ENCODE results near the gene BUB3. TPM values are rescaled to one million over a fixed set of nuclear protein-coding genes. Genes with fewer than 3 reads are reported as not detected.

The BUB3 gene
- total and polyA plus RNA-seq, 2 of the 13 experiments (the other 11 are each of a cell fraction or from before 2014, with no cell fraction given), result 174 to 188 TPM

DNA sequence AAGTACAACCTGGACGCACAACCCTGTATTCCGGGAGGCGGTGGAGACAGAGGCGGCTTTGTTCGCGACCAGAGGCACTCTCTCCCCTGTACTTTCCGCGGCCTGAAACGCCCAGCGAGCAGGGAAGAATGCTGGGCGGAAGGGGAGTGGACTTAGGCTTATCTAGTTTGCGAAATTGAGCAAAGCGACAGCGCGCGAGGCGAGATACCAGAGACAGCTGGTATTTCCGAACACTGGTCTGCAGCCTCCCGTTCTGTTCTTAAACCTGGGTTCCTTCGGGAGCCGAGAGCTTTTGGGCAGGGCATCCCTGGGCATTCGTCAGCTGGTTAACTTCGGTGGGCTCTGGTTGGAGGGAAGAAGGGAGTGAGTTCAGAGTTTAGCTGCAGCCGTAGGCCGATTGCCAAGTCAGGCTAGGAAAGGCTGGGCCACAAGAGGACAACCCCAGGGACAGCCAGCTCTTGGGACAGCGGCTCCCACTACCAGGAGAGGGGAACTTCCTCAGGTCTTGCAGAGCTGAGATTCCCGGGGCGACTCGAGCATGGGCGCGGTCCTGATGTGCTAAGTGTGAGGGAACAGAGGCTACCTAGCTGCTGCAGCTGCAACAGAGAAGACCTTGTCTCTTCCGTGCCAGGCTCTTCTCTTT lies 14.6 kb upstream of the BUB3 start (continued):
- TF ChIP-seq, protein P1, sequence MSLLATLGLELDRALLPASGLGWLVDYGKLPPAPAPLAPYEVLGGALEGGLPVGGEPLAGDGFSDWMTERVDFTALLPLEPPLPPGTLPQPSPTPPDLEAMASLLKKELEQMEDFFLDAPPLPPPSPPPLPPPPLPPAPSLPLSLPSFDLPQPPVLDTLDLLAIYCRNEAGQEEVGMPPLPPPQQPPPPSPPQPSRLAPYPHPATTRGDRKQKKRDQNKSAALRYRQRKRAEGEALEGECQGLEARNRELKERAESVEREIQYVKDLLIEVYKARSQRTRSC (CRISPR knock-in tag; IDR thresholded peaks at IDR 0.05; ENCODE audit: low read depth), result no peak
- no peak for TF ChIP-seq MTF1 (CRISPR knock-in tag; IDR thresholded peaks at IDR 0.05)
- 0 out of 2 replicates have a peak, but pooled peaks have one; percentile 35 for TF ChIP-seq ZKSCAN8 (CRISPR knock-in tag; IDR thresholded peaks at IDR 0.05; ENCODE audit: borderline replicate concordance)
- TF ChIP-seq NR2F6 (IDR thresholded peaks at IDR 0.05), result no peak
- peak; percentile 60 for TF ChIP-seq NR2F6 (CRISPR knock-in tag; IDR thresholded peaks at IDR 0.05)
- peak; percentile 80 for TF ChIP-seq RXRB (CRISPR knock-in tag; IDR thresholded peaks at IDR 0.05; ENCODE audit: borderline replicate concordance)
- TF ChIP-seq ZSCAN21 (CRISPR knock-in tag; IDR thresholded peaks at IDR 0.05; ENCODE audit: borderline replicate concordance), result peak; percentile 9; the same call in 1 of the 2 replicates
- 0 out of 2 replicates have a peak, but pooled peaks have one; percentile 24 for TF ChIP-seq ZNF564 (CRISPR knock-in tag; IDR thresholded peaks at IDR 0.05)
- no peak for TF ChIP-seq ZNF546 (CRISPR knock-in tag; conservative IDR thresholded peaks at IDR 0.05)
- peak; percentile 51; the same call in 1 of the 2 replicates for TF ChIP-seq ZFP91 (CRISPR knock-in tag; IDR thresholded peaks at IDR 0.05; ENCODE audit: borderline replicate concordance)
- TF ChIP-seq, protein P2, sequence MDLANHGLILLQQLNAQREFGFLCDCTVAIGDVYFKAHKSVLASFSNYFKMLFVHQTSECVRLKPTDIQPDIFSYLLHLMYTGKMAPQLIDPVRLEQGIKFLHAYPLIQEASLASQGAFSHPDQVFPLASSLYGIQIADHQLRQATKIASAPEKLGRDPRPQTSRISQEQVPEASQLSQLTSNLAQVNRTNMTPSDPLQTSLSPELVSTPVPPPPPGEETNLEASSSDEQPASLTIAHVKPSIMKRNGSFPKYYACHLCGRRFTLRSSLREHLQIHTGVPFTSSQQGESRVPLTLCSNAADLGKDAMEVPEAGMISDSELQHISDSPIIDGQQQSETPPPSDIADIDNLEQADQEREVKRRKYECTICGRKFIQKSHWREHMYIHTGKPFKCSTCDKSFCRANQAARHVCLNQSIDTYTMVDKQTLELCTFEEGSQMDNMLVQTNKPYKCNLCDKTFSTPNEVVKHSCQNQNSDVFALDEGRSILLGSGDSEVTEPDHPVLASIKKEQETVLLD (CRISPR knock-in tag; IDR thresholded peaks at IDR 0.05; ENCODE audit: low read depth), result no peak
- TF ChIP-seq ZSCAN22 (CRISPR knock-in tag; IDR thresholded peaks at IDR 0.05), result no peak
- no peak for TF ChIP-seq ZNF577 (CRISPR knock-in tag; IDR thresholded peaks at IDR 0.05; ENCODE audit: borderline replicate concordance, low read depth)
- no peak for TF ChIP-seq ZFP1 (CRISPR knock-in tag; IDR thresholded peaks at IDR 0.05)
- TF ChIP-seq IKZF4 (CRISPR knock-in tag; IDR thresholded peaks at IDR 0.05; ENCODE audit: borderline replicate concordance, low read depth, not compliant biosample characterization), result no peak
- TF ChIP-seq ZNF431 (CRISPR knock-in tag; IDR thresholded peaks at IDR 0.05; ENCODE audit: borderline replicate concordance, low read depth), result no peak
- TF ChIP-seq, protein P3, sequence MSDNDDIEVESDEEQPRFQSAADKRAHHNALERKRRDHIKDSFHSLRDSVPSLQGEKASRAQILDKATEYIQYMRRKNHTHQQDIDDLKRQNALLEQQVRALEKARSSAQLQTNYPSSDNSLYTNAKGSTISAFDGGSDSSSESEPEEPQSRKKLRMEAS (IDR thresholded peaks at IDR 0.05), result peak; percentile 49; the same call in 1 of the 2 replicates
- TF ChIP-seq ZNF607 (CRISPR knock-in tag; IDR thresholded peaks at IDR 0.05; ENCODE audit: borderline replicate concordance), result 0 out of 2 replicates have a peak, but pooled peaks have one; percentile 37
- TF ChIP-seq, protein P4, sequence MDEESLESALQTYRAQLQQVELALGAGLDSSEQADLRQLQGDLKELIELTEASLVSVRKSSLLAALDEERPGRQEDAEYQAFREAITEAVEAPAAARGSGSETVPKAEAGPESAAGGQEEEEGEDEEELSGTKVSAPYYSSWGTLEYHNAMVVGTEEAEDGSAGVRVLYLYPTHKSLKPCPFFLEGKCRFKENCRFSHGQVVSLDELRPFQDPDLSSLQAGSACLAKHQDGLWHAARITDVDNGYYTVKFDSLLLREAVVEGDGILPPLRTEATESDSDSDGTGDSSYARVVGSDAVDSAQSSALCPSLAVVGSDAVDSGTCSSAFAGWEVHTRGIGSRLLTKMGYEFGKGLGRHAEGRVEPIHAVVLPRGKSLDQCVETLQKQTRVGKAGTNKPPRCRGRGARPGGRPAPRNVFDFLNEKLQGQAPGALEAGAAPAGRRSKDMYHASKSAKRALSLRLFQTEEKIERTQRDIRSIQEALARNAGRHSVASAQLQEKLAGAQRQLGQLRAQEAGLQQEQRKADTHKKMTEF (CRISPR knock-in tag; IDR thresholded peaks at IDR 0.05), result peak; percentile 53; the same call in 1 of the 2 replicates
- TF ChIP-seq MYC (CRISPR knock-in tag; IDR thresholded peaks at IDR 0.05; ENCODE audit: borderline replicate concordance), result peak; percentile 38; the same call in 1 of the 2 replicates
- TF ChIP-seq SOX6 (IDR thresholded peaks at IDR 0.05), result no peak
- peak; percentile 61; the same call in 1 of the 2 replicates for TF ChIP-seq SOX6 (CRISPR knock-in tag; IDR thresholded peaks at IDR 0.05)
- TF ChIP-seq, protein P5, sequence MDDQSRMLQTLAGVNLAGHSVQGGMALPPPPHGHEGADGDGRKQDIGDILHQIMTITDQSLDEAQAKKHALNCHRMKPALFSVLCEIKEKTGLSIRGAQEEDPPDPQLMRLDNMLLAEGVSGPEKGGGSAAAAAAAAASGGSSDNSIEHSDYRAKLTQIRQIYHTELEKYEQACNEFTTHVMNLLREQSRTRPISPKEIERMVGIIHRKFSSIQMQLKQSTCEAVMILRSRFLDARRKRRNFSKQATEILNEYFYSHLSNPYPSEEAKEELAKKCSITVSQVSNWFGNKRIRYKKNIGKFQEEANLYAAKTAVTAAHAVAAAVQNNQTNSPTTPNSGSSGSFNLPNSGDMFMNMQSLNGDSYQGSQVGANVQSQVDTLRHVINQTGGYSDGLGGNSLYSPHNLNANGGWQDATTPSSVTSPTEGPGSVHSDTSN (CRISPR knock-in tag; IDR thresholded peaks at IDR 0.05; ENCODE audit: borderline replicate concordance), result no peak
- peak; percentile 75 for TF ChIP-seq HOXA3 (CRISPR knock-in tag; IDR thresholded peaks at IDR 0.05)

Data from HepG2 (cell line).